GM12878 (cell line): Measurements from ENCODE around the gene EHD4. TPM values are rescaled to one million over a fixed set of nuclear protein-coding genes. Genes with fewer than 3 reads are reported as not detected.

Source experiments
- ATAC-seq: fragments of 200-7000 bp; cut with Tn5 transposase; 3 replicates; pipeline ENCODE4 v1.9.1; 2020; ENCODE audit warnings: mild to moderate bottlenecking, moderate library complexity
- BruUV-seq: library from RNA; stranded (reverse); fragments of 400-500 nt; replicated peaks from 2 replicates; lab custom pipeline; 2021; lab: Mats Ljungman, UMichigan
- CTCF ChIA-PET: fragments of 300-600 bp; sonication (Branson Sonifier 250); formaldehyde crosslinking; extraction: SDS; loops from one replicate; lab custom pipeline; 2021; ENCODE audit warnings: inconsistent platforms; lab: Yijun Ruan, JAX
- POLR2A ChIA-PET: fragments of 350-600 bp; formaldehyde crosslinking; extraction: SDS; loops from one replicate; lab custom pipeline; 2021; ENCODE audit warnings: inconsistent platforms; lab: Charles Lee
- RAD21 ChIA-PET: fragments of 300-600 bp; sonication (Branson Sonifier 250); formaldehyde crosslinking; loops from one replicate; lab custom pipeline; 2023; ENCODE audit warnings: antibody characterized with exemption; ENCODE audit not compliant: unreplicated experiment; lab: Charles Lee
- SMC1A ChIA-PET: fragments of 300-600 bp; sonication (Branson Sonifier 250); formaldehyde crosslinking; loops from one replicate; lab custom pipeline; 2023; ENCODE audit not compliant: unreplicated experiment, uncharacterized antibody; lab: Charles Lee
- DNase-seq: peaks from one replicate; pipeline ENCODE4 v3.0.0-alpha.2; 2011; ENCODE audit warnings: low read depth, low spot score
- FAIRE-seq: peaks from 3 replicates; lab custom pipeline; 2011; peaks lifted over from hg19 to GRCh38; lab: Jason Lieb, UNC
- H2AFZ ChIP-seq: 2 replicates; pipeline ENCODE4 v1.6.0; 2011; ENCODE audit warnings: low read depth, low read length, control low read depth; ENCODE audit not compliant: control insufficient read depth
- H3K27ac ChIP-seq: 2 replicates; pipeline ENCODE4 v1.5.1; 2011; ENCODE audit warnings: control low read depth; ENCODE audit not compliant: control insufficient read depth, insufficient read depth
- H3K27me3 ChIP-seq, 2 experiments: replicated peaks in 1 of 2; 2 replicates each; pipeline versions ENCODE4 v1.6.0 to v1.6.1; 2011; ENCODE audit warnings: low read length in 1 of 2; ENCODE audit not compliant: control insufficient read depth in 2 of 2, insufficient read depth in 2 of 2
- H3K36me3 ChIP-seq, 2 experiments: 2 replicates each; pipeline ENCODE4 v1.5.1; 2011; ENCODE audit warnings: low read length in 1 of 2; ENCODE audit not compliant: control insufficient read depth in 2 of 2, insufficient read depth in 2 of 2
- H3K4me1 ChIP-seq: 2 replicates; pipeline ENCODE4 v1.6.1; 2011; ENCODE audit warnings: mild to moderate bottlenecking, low read length, moderate library complexity, mixed read lengths; ENCODE audit not compliant: control insufficient read depth, insufficient read depth
- H3K4me2 ChIP-seq: 2 replicates; pipeline ENCODE4 v1.6.0; 2011; ENCODE audit warnings: control low read depth; ENCODE audit not compliant: control insufficient read depth, insufficient read depth
- H3K4me3 ChIP-seq: fragments of 200-600 bp; sonication (generic); 2 replicates; pipeline ENCODE4 v1.5.1; 2016
- H3K79me2 ChIP-seq: 2 replicates; pipeline ENCODE4 v1.6.0; 2011; ENCODE audit warnings: low read length; ENCODE audit not compliant: control insufficient read depth, insufficient read depth
- H3K9ac ChIP-seq: 2 replicates; pipeline ENCODE4 v1.8.0; 2011; ENCODE audit warnings: low read length, control low read depth, mixed read lengths; ENCODE audit not compliant: control insufficient read depth, insufficient read depth
- H3K9me3 ChIP-seq: replicated peaks from 3 replicates; pipeline ENCODE4 v1.5.1; 2011; ENCODE audit warnings: mild to moderate bottlenecking, low read length; ENCODE audit not compliant: control insufficient read depth, insufficient read depth
- H4K20me1 ChIP-seq: 2 replicates; pipeline ENCODE4 v1.6.0; 2011; ENCODE audit not compliant: control insufficient read depth, insufficient read depth
- BHLHE40 ChIP-seq, 2 experiments: fragments of 450-650 bp in 1 of 2; IDR thresholded peaks; 2 replicates each; pipeline ENCODE4 v1.6.1; 2011 to 2017; ENCODE audit warnings: low read depth in 2 of 2, borderline replicate concordance in 1 of 2, improper control_type of control experiment in 1 of 2, low read length in 1 of 2, mild to moderate bottlenecking in 1 of 2
- CBX5 ChIP-seq: sonication (generic); IDR thresholded peaks from 2 replicates; pipeline ENCODE4 v1.6.1; 2016; ENCODE audit warnings: low read depth, moderate library complexity, mild to moderate bottlenecking, inconsistent platforms
- ETV6 ChIP-seq, 2 experiments: fragments of 450-650 bp in 1 of 2; IDR thresholded peaks in 1 of 2; conservative IDR thresholded peaks in 1 of 2; 2 replicates each; pipeline ENCODE4 v1.6.1; 2014; ENCODE audit warnings: antibody characterized with exemption in 1 of 2, borderline replicate concordance in 1 of 2, low read depth in 1 of 2, mild to moderate bottlenecking in 1 of 2, moderate library complexity in 1 of 2
- IKZF1 ChIP-seq: fragments of 450-650 bp; conservative IDR thresholded peaks from 2 replicates; pipeline ENCODE4 v1.6.1; 2017; ENCODE audit warnings: antibody characterized with exemption, mild to moderate bottlenecking
- IKZF2 ChIP-seq, 2 experiments: fragments of 450-650 bp; IDR thresholded peaks; 2 replicates each; pipeline ENCODE4 v1.6.1; 2017; ENCODE audit warnings: mild to moderate bottlenecking in 2 of 2, moderate library complexity in 2 of 2
- POLR2AphosphoS5 ChIP-seq: IDR thresholded peaks from 2 replicates; pipeline ENCODE4 v1.6.1; 2011; ENCODE audit warnings: mild to moderate bottlenecking, low read length, inconsistent platforms
- TCF7 ChIP-seq: IDR thresholded peaks from 2 replicates; pipeline ENCODE4 v1.6.1; 2014; ENCODE audit warnings: antibody characterized with exemption, borderline replicate concordance
- ZNF592 ChIP-seq: fragments of 450-650 bp; IDR thresholded peaks from 2 replicates; pipeline ENCODE4 v1.6.1; 2017; ENCODE audit warnings: mild to moderate bottlenecking, moderate library complexity
- WGBS: methylation state at CpG from one replicate; pipeline ENCODE4 v1.1.6; 2016; ENCODE audit warnings: low lambda C conversion rate; ENCODE audit not compliant: insufficient replicate concordance, insufficient coverage; ENCODE audit errors: missing lambda C conversion rate; 5-methylcytosine and 5-hydroxymethylcytosine counted together
- in situ Hi-C: fragments of 300-500 bp; cut with MboI; formaldehyde crosslinking; loops from 9 replicates; pipeline ENCODE4 v1.14.3; 2018; ENCODE audit warnings: mixed read lengths
- intact Hi-C: fragments of 100-400 bp; cut with micrococcal nuclease; formaldehyde crosslinking; loops from one replicate; pipeline ENCODE4 v1.14.2; 2022; ENCODE audit not compliant: unreplicated experiment
- polyA plus RNA-seq, 11 experiments: library from polyadenylated mRNA; depleted of rRNA in 4 of 11; unstranded in 6 of 11; stranded (reverse) in 5 of 11; fragments of >200 nt; fragmentation: Nextera tagmentation in 4 of 11; fragmentation: Illumina TruSeq in 1 of 11; extraction: Ambion mirVana in 4 of 11; extraction: Trizol in 1 of 11; gene quantifications; 1 replicate in 1 of 11; 2 replicates in 10 of 11; pipeline versions ENCODE4 v1.2.1 to v1.2.3, GENCODE V29; 2011 to 2016; ENCODE audit warnings: inconsistent platforms in 2 of 11, missing spikeins in 2 of 11, low read depth in 1 of 11
- total RNA-seq, 4 experiments: library from RNA; depleted of rRNA in 3 of 4; stranded (reverse); fragments of >200 nt in 3 of 4; fragmentation: Illumina TruSeq in 1 of 4; extraction: Trizol in 1 of 4; gene quantifications; 2 replicates each; pipeline versions ENCODE4 v1.2.1 to v1.2.3, GENCODE V29; 2013 to 2021

EHD4 gene
- total and polyA plus RNA-seq, 10 of the 15 experiments (the other 5 are each of a cell fraction or from before 2014, with no cell fraction given) = 4.2 to 62.9 (median 44.7) TPM

DNA sequence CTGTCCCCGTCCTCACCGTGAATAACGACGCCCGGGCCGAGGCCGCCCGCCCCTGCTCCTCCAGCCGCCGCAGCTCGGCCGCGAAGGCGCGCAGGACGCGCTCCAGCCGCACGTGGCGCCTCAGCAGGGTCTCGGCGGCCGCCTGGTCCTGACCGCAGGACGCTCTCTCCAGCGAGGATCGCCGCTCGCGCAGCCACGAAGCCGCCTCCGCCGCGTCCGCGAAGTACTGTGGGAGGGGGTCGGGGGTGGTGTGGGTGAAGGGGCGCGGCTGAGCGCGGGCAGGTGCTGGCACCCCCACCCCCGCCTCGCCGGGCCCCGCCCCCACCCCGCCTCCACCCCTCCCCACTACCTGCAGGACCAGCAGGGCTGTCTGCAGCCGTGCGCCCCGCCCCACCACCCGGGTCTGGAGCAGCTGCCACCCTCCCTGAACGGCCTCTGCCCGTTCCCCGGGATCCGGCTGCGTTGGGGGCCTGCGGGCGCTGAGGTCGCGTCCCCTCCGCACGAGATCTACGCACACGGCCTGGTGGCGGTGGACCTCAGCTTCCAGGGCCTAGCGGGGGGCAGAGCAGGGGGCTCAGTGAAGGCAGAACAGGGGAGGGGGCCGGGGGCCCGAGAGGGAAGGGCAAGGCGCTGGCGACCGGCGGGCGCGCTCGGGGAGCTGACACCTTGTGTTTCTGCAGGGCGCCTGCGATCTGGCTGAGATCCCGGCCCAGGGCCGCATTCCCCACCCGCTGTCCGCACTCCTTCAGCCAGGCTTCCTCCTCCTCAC, 90.3 kb downstream of the EHD4 start:
- in situ Hi-C loops (no loop called here), intact Hi-C loops (no loop called here)
- no peaks in the 10 kb centered on the region for H3K4me1 ChIP-seq
- no peak for FAIRE-seq
- H3K27ac ChIP-seq = no peak overlapping the region
- H3K27me3 ChIP-seq = peaks cover 0 to 2% of the 10 kb centered on the region in 2 experiments; a peak in 2 of 4 replicates
- SMC1A ChIA-PET = no interaction called here
- no peak overlapping the region for H2AFZ ChIP-seq
- RAD21 ChIA-PET = interaction anchor here (1.3 kb wide), 1 partner anchor 102 kb away, joined by 3 read pairs; no protein-coding TSS in a partner anchor
- no peak for DNase-seq
- no TSS peak for BruUV-seq
- H4K20me1 ChIP-seq = no peaks in the 10 kb centered on the region
- CTCF ChIA-PET = interaction anchor here (0.7 kb wide), 1 partner anchor 43 kb away, joined by 3 read pairs; the partner anchor contains the start of gene PLA2G4B
- H3K9me3 ChIP-seq = no peaks in the 10 kb centered on the region
- H3K36me3 ChIP-seq = no peaks in the 10 kb centered on the region
- 46% methylated on average over 48 of the region's 81 CpGs for WGBS
- POLR2A ChIA-PET = no interaction called here
- no peaks in the 10 kb centered on the region for H3K79me2 ChIP-seq
- TF ChIP-seq IKZF2 (IDR thresholded peaks at IDR 0.05) (no peak), BHLHE40 (IDR thresholded peaks at IDR 0.05; ENCODE audit: borderline replicate concordance in 1 of 2, low read depth in 2 of 2, low read length in 1 of 2) (0 out of 4 replicates have a peak, but pooled peaks of 1 of the 2 experiments have one; percentile 11)
- H3K9ac ChIP-seq = no peak overlapping the region
- H3K4me2 ChIP-seq = no peak overlapping the region
- H3K4me3 ChIP-seq = no peak overlapping the region
- no peak; the same call in 2 of the 3 replicates for ATAC-seq

GRCh38 chr15:41881550-41881919, 90.8 kb downstream of the EHD4 start:
- CTCF ChIA-PET = interaction anchor here (0.7 kb wide), 1 partner anchor 43 kb away, joined by 3 read pairs; the partner anchor contains the start of gene PLA2G4B
- BruUV-seq = no TSS peak
- WGBS = 32% methylated on average over 10 of the region's 10 CpGs
- no peaks in the 10 kb centered on the region for H3K79me2 ChIP-seq
- no peak overlapping the region for H2AFZ ChIP-seq
- H3K4me3 ChIP-seq = no peak overlapping the region
- no peak for FAIRE-seq
- POLR2A ChIA-PET = no interaction called here
- no peaks in the 10 kb centered on the region for H3K36me3 ChIP-seq
- no peak overlapping the region for H3K4me2 ChIP-seq
- H3K27ac ChIP-seq = no peak overlapping the region
- no peak overlapping the region for H3K9ac ChIP-seq
- intact Hi-C loops (no loop called here), in situ Hi-C loops (no loop called here)
- no peaks in the 10 kb centered on the region for H3K4me1 ChIP-seq
- ATAC-seq = no peak
- SMC1A ChIA-PET = no interaction called here
- RAD21 ChIA-PET = interaction anchor here (1.3 kb wide), 1 partner anchor 103 kb away, joined by 3 read pairs; no protein-coding TSS in a partner anchor
- peaks cover 0 to 2% of the 10 kb centered on the region in 2 experiments; a peak in 2 of 4 replicates for H3K27me3 ChIP-seq
- no peak for DNase-seq
- no peaks in the 10 kb centered on the region for H4K20me1 ChIP-seq
- no peaks in the 10 kb centered on the region for H3K9me3 ChIP-seq
- TF ChIP-seq IKZF1 = no peak
- no peak for TF ChIP-seq POLR2AphosphoS5
- TF ChIP-seq ZNF592 = no peak
- TF ChIP-seq CBX5 = no peak
- no peak for TF ChIP-seq TCF7
- no peak for TF ChIP-seq ETV6 (conservative IDR thresholded peaks at IDR 0.05 in 1 of 2, IDR thresholded peaks at IDR 0.05 in 1 of 2; ENCODE audit: borderline replicate concordance in 1 of 2, low read depth in 1 of 2)
